HEK293 (cell line): ENCODE results near the gene NAV1.

ENCODE experiments used
- ELK4 ChIP-seq: IDR thresholded peaks from 2 replicates; pipeline ENCODE4 v1.6.1; 2011; ENCODE audit warnings: mild to moderate bottlenecking, low read depth, low read length, borderline replicate concordance
- GLIS1 ChIP-seq: fragments of 450-650 bp; formaldehyde crosslinking; IDR thresholded peaks from 2 replicates; pipeline ENCODE4 v1.5.1; 2016; ENCODE audit warnings: missing biosample characterization, missing genetic modification characterization
- GLIS2 ChIP-seq: fragments of 450-650 bp; formaldehyde crosslinking; IDR thresholded peaks from 2 replicates; pipeline ENCODE4 v1.5.1; 2016; ENCODE audit warnings: missing biosample characterization, missing genetic modification characterization
- HOXA7 ChIP-seq: sonication (generic); formaldehyde crosslinking; IDR thresholded peaks from 2 replicates; pipeline ENCODE4 v1.8.1; 2022; ENCODE audit warnings: missing genetic modification reagents, borderline replicate concordance
- KLF1 ChIP-seq: fragments of 450-650 bp; formaldehyde crosslinking; IDR thresholded peaks from 2 replicates; pipeline ENCODE4 v1.5.1; 2016; ENCODE audit warnings: missing biosample characterization, missing genetic modification characterization
- KLF17 ChIP-seq: fragments of 450-650 bp; formaldehyde crosslinking; IDR thresholded peaks from 2 replicates; pipeline ENCODE4 v1.5.1; 2016; ENCODE audit warnings: missing biosample characterization, missing genetic modification characterization
- KLF9 ChIP-seq: fragments of 450-650 bp; formaldehyde crosslinking; IDR thresholded peaks from 2 replicates; pipeline ENCODE4 v1.5.1; 2016; ENCODE audit warnings: missing biosample characterization, missing genetic modification characterization, low read depth
- ZBTB17 ChIP-seq: fragments of 450-650 bp; formaldehyde crosslinking; IDR thresholded peaks from 2 replicates; pipeline ENCODE4 v1.5.1; 2016; ENCODE audit warnings: missing biosample characterization, missing genetic modification characterization
- ZBTB20 ChIP-seq: fragments of 450-650 bp; formaldehyde crosslinking; IDR thresholded peaks from 2 replicates; pipeline ENCODE4 v1.5.1; 2016; ENCODE audit warnings: missing biosample characterization, missing genetic modification characterization
- ZBTB48 ChIP-seq: fragments of 450-650 bp; formaldehyde crosslinking; IDR thresholded peaks from 2 replicates; pipeline ENCODE4 v1.5.1; 2016; ENCODE audit warnings: missing biosample characterization, missing genetic modification characterization
- ZBTB7A ChIP-seq: fragments of 450-650 bp; formaldehyde crosslinking; IDR thresholded peaks from 2 replicates; pipeline ENCODE4 v1.5.1; 2016; ENCODE audit warnings: low read depth, missing biosample characterization, missing genetic modification characterization
- ZIC2 ChIP-seq: fragments of 450-650 bp; formaldehyde crosslinking; IDR thresholded peaks from 2 replicates; pipeline ENCODE4 v1.5.1; 2016; ENCODE audit warnings: missing biosample characterization, missing genetic modification characterization
- ZNF112 ChIP-seq: fragments of 450-650 bp; formaldehyde crosslinking; IDR thresholded peaks from 2 replicates; pipeline ENCODE4 v1.5.0; 2017; ENCODE audit warnings: missing biosample characterization, missing genetic modification characterization
- ZNF184 ChIP-seq: fragments of 450-650 bp; IDR thresholded peaks from 2 replicates; pipeline ENCODE4 v1.5.1; 2018; ENCODE audit warnings: missing biosample characterization, mild to moderate bottlenecking, missing genetic modification characterization
- ZNF24 ChIP-seq: fragments of 450-650 bp; formaldehyde crosslinking; IDR thresholded peaks from 2 replicates; pipeline ENCODE4 v1.5.1; 2016; ENCODE audit warnings: missing biosample characterization, missing genetic modification characterization
- ZNF292 ChIP-seq: fragments of 450-650 bp; formaldehyde crosslinking; IDR thresholded peaks from 2 replicates; pipeline ENCODE4 v1.5.1; 2016; ENCODE audit warnings: low read depth, missing biosample characterization, missing genetic modification characterization, borderline replicate concordance
- ZNF529 ChIP-seq: fragments of 450-650 bp; formaldehyde crosslinking; IDR thresholded peaks from 2 replicates; pipeline ENCODE4 v1.5.1; 2017; ENCODE audit warnings: missing genetic modification characterization, missing biosample characterization; ENCODE audit not compliant: insufficient replicate concordance
- ZNF610 ChIP-seq: fragments of 450-650 bp; formaldehyde crosslinking; IDR thresholded peaks from 2 replicates; pipeline ENCODE4 v1.5.1; 2016; ENCODE audit warnings: missing biosample characterization, missing genetic modification characterization, borderline replicate concordance
- ZNF629 ChIP-seq: fragments of 450-650 bp; formaldehyde crosslinking; IDR thresholded peaks from 2 replicates; pipeline ENCODE4 v1.5.1; 2017; ENCODE audit warnings: missing biosample characterization, missing genetic modification characterization
- ZNF654 ChIP-seq: fragments of 450-650 bp; formaldehyde crosslinking; IDR thresholded peaks from 2 replicates; pipeline ENCODE4 v1.5.1; 2016; ENCODE audit warnings: low read depth, missing biosample characterization, missing genetic modification characterization
- ZNF747 ChIP-seq: fragments of 450-650 bp; formaldehyde crosslinking; IDR thresholded peaks from 2 replicates; pipeline ENCODE4 v1.5.1; 2016; ENCODE audit warnings: missing biosample characterization, missing genetic modification characterization
- TF ChIP-seq, protein P1 (sequence below): fragments of 450-650 bp; formaldehyde crosslinking; IDR thresholded peaks from 2 replicates; pipeline ENCODE4 v1.5.1; 2016; ENCODE audit warnings: missing biosample characterization, missing genetic modification characterization
- TF ChIP-seq, protein P2 (sequence below): fragments of 450-650 bp; formaldehyde crosslinking; optimal IDR thresholded peaks from 2 replicates; pipeline ENCODE3; 2016; ENCODE audit warnings: missing biosample characterization, mild to moderate bottlenecking, missing genetic modification characterization
- TF ChIP-seq, protein P3 (sequence below): fragments of 450-650 bp; formaldehyde crosslinking; IDR thresholded peaks from 2 replicates; pipeline ENCODE4 v1.5.1; 2016; ENCODE audit warnings: missing biosample characterization, missing genetic modification characterization
- TF ChIP-seq, protein P4 (sequence below): fragments of 450-650 bp; formaldehyde crosslinking; IDR thresholded peaks from 2 replicates; pipeline ENCODE4 v1.5.1; 2017; ENCODE audit warnings: missing biosample characterization, missing genetic modification characterization
- TF ChIP-seq, protein P5 (sequence below): fragments of 450-650 bp; formaldehyde crosslinking; IDR thresholded peaks from 2 replicates; pipeline ENCODE4 v1.5.1; 2016; ENCODE audit warnings: missing biosample characterization, missing genetic modification characterization

The NAV1 gene

GRCh38 chr1:201539561-201540431 is 869 bp downstream of the NAV1 start (continued):
- peak; percentile 37; the same call in 1 of the 2 replicates for TF ChIP-seq KLF17 (tag by site-specific recombination)
- TF ChIP-seq GLIS2 (tag by site-specific recombination): peak; percentile 83
- peak; percentile 80 for TF ChIP-seq ZBTB17 (tag by site-specific recombination)
- TF ChIP-seq ZNF24 (tag by site-specific recombination): peak; percentile 11; the same call in 1 of the 2 replicates
- TF ChIP-seq GLIS1 (tag by site-specific recombination): peak; percentile 93
- TF ChIP-seq HOXA7 (CRISPR knock-in tag): no peak
- TF ChIP-seq ZNF629: peak; percentile 38
- peak; percentile 69; the same call in 1 of the 2 replicates for TF ChIP-seq ZIC2 (tag by site-specific recombination)
- TF ChIP-seq ZBTB7A (tag by site-specific recombination): no peak
- no peak for TF ChIP-seq ZNF292
- TF ChIP-seq, protein P1, sequence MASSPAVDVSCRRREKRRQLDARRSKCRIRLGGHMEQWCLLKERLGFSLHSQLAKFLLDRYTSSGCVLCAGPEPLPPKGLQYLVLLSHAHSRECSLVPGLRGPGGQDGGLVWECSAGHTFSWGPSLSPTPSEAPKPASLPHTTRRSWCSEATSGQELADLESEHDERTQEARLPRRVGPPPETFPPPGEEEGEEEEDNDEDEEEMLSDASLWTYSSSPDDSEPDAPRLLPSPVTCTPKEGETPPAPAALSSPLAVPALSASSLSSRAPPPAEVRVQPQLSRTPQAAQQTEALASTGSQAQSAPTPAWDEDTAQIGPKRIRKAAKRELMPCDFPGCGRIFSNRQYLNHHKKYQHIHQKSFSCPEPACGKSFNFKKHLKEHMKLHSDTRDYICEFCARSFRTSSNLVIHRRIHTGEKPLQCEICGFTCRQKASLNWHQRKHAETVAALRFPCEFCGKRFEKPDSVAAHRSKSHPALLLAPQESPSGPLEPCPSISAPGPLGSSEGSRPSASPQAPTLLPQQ (tag by site-specific recombination): peak; percentile 70; the same call in 1 of the 2 replicates
- TF ChIP-seq, protein P2, sequence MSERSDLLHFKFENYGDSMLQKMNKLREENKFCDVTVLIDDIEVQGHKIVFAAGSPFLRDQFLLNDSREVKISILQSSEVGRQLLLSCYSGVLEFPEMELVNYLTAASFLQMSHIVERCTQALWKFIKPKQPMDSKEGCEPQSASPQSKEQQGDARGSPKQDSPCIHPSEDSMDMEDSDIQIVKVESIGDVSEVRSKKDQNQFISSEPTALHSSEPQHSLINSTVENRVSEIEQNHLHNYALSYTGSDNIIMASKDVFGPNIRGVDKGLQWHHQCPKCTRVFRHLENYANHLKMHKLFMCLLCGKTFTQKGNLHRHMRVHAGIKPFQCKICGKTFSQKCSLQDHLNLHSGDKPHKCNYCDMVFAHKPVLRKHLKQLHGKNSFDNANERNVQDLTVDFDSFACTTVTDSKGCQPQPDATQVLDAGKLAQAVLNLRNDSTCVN (tag by site-specific recombination): peak; percentile 42
- 0 out of 2 replicates have a peak, but pooled peaks have one; percentile 32 for TF ChIP-seq KLF1 (tag by site-specific recombination)
- TF ChIP-seq ZNF529 (tag by site-specific recombination): no peak
- TF ChIP-seq ZBTB20 (tag by site-specific recombination): peak; percentile 74
- TF ChIP-seq KLF9: 0 out of 2 replicates have a peak, but pooled peaks have one; percentile 21
- TF ChIP-seq ZNF610 (tag by site-specific recombination): no peak
- no peak for TF ChIP-seq ELK4
- no peak for TF ChIP-seq ZNF747 (tag by site-specific recombination)
- TF ChIP-seq ZNF184 (tag by site-specific recombination): no peak
- TF ChIP-seq, protein P3, sequence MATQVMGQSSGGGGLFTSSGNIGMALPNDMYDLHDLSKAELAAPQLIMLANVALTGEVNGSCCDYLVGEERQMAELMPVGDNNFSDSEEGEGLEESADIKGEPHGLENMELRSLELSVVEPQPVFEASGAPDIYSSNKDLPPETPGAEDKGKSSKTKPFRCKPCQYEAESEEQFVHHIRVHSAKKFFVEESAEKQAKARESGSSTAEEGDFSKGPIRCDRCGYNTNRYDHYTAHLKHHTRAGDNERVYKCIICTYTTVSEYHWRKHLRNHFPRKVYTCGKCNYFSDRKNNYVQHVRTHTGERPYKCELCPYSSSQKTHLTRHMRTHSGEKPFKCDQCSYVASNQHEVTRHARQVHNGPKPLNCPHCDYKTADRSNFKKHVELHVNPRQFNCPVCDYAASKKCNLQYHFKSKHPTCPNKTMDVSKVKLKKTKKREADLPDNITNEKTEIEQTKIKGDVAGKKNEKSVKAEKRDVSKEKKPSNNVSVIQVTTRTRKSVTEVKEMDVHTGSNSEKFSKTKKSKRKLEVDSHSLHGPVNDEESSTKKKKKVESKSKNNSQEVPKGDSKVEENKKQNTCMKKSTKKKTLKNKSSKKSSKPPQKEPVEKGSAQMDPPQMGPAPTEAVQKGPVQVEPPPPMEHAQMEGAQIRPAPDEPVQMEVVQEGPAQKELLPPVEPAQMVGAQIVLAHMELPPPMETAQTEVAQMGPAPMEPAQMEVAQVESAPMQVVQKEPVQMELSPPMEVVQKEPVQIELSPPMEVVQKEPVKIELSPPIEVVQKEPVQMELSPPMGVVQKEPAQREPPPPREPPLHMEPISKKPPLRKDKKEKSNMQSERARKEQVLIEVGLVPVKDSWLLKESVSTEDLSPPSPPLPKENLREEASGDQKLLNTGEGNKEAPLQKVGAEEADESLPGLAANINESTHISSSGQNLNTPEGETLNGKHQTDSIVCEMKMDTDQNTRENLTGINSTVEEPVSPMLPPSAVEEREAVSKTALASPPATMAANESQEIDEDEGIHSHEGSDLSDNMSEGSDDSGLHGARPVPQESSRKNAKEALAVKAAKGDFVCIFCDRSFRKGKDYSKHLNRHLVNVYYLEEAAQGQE (tag by site-specific recombination): no peak
- no peak for TF ChIP-seq ZNF112 (tag by site-specific recombination)
- no peak for TF ChIP-seq ZNF654 (tag by site-specific recombination)
- TF ChIP-seq, protein P4, sequence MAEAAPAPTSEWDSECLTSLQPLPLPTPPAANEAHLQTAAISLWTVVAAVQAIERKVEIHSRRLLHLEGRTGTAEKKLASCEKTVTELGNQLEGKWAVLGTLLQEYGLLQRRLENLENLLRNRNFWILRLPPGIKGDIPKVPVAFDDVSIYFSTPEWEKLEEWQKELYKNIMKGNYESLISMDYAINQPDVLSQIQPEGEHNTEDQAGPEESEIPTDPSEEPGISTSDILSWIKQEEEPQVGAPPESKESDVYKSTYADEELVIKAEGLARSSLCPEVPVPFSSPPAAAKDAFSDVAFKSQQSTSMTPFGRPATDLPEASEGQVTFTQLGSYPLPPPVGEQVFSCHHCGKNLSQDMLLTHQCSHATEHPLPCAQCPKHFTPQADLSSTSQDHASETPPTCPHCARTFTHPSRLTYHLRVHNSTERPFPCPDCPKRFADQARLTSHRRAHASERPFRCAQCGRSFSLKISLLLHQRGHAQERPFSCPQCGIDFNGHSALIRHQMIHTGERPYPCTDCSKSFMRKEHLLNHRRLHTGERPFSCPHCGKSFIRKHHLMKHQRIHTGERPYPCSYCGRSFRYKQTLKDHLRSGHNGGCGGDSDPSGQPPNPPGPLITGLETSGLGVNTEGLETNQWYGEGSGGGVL (tag by site-specific recombination): peak; percentile 94
- TF ChIP-seq, protein P5, sequence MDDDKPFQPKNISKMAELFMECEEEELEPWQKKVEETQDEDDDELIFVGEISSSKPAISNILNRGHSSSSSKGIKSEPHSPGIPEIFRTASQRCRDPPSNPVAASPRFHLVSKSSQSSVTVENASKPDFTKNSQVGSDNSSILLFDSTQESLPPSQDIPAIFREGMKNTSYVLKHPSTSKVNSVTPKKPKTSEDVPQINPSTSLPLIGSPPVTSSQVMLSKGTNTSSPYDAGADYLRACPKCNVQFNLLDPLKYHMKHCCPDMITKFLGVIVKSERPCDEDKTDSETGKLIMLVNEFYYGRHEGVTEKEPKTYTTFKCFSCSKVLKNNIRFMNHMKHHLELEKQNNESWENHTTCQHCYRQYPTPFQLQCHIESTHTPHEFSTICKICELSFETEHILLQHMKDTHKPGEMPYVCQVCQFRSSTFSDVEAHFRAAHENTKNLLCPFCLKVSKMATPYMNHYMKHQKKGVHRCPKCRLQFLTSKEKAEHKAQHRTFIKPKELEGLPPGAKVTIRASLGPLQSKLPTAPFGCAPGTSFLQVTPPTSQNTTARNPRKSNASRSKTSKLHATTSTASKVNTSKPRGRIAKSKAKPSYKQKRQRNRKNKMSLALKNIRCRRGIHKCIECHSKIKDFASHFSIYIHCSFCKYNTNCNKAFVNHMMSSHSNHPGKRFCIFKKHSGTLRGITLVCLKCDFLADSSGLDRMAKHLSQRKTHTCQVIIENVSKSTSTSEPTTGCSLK (tag by site-specific recombination): no peak
- peak; percentile 71; the same call in 1 of the 2 replicates for TF ChIP-seq ZBTB48 (tag by site-specific recombination)
